ENCODE results near the gene HIRIP3.

DNA sequence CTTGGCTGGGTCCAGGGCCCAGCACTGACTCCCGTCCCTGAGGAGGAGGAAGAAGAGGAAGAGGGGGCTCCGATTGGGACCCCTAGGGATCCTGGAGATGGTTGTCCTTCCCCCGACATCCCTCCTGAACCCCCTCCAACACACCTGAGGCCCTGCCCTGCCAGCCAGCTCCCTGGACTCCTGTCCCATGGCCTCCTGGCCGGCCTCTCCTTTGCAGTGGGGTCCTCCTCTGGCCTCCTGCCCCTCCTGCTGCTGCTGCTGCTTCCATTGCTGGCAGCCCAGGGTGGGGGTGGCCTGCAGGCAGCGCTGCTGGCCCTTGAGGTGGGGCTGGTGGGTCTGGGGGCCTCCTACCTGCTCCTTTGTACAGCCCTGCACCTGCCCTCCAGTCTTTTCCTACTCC is 8.5 kb downstream of the HIRIP3 start:
- TF ChIP-seq, protein P1, sequence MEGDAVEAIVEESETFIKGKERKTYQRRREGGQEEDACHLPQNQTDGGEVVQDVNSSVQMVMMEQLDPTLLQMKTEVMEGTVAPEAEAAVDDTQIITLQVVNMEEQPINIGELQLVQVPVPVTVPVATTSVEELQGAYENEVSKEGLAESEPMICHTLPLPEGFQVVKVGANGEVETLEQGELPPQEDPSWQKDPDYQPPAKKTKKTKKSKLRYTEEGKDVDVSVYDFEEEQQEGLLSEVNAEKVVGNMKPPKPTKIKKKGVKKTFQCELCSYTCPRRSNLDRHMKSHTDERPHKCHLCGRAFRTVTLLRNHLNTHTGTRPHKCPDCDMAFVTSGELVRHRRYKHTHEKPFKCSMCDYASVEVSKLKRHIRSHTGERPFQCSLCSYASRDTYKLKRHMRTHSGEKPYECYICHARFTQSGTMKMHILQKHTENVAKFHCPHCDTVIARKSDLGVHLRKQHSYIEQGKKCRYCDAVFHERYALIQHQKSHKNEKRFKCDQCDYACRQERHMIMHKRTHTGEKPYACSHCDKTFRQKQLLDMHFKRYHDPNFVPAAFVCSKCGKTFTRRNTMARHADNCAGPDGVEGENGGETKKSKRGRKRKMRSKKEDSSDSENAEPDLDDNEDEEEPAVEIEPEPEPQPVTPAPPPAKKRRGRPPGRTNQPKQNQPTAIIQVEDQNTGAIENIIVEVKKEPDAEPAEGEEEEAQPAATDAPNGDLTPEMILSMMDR (IDR thresholded peaks at IDR 0.05): no peak
- TF ChIP-seq POLR2A (IDR thresholded peaks at IDR 0.05): no peak
- TF ChIP-seq POLR2AphosphoS5 (IDR thresholded peaks at IDR 0.05): no peak

Data from stomach (tissue), 4 donors.